PC-3 (cell line): ENCODE measurements around the gene NRL. TPM values are rescaled to one million over a fixed set of nuclear protein-coding genes. Genes with fewer than 3 reads are reported as not detected.
A peak's percentile ranks its signal among the peaks of the same experiment; 100 is the strongest.

Source experiments
- ATAC-seq: fragments of 200-7000 bp; cut with Tn5 transposase; 2 replicates; pipeline ENCODE4 v1.9.1; 2020; ENCODE audit warnings: mild to moderate bottlenecking, moderate library complexity
- BruUV-seq: library from RNA; stranded (reverse); fragments of 400-500 nt; replicated peaks from 2 replicates; lab custom pipeline; 2021; lab: Mats Ljungman, UMichigan
- CTCF ChIA-PET: fragments of 300-600 bp; sonication (Branson Sonifier 250); formaldehyde crosslinking; loops from one replicate; lab custom pipeline; 2022; ENCODE audit warnings: antibody characterized with exemption; lab: Charles Lee
- POLR2A ChIA-PET: fragments of 300-600 bp; sonication (Branson Sonifier 250); formaldehyde crosslinking; loops from one replicate; lab custom pipeline; 2022; ENCODE audit warnings: antibody characterized with exemption; ENCODE audit not compliant: unreplicated experiment; lab: Charles Lee
- DNase-seq: peaks from one replicate; pipeline ENCODE4 v3.0.0-alpha.2; 2015
- H2AFZ ChIP-seq: fragments of 300-600 bp; sonication (generic); 2 replicates; pipeline ENCODE4 v1.6.0; 2016; ENCODE audit warnings: antibody characterized with exemption, low read length
- H3F3A ChIP-seq: fragments of 300-600 bp; sonication (generic); one replicate; pipeline ENCODE4 v1.6.0; 2017; ENCODE audit warnings: antibody characterized with exemption, low read length, control low read depth, mild to moderate bottlenecking; ENCODE audit not compliant: unreplicated experiment
- H3K27ac ChIP-seq: fragments of 300-600 bp; sonication (generic); 2 replicates; pipeline ENCODE4 v1.5.1; 2016; ENCODE audit warnings: mild to moderate bottlenecking, low read length
- H3K27me3 ChIP-seq: fragments of 300-600 bp; sonication (generic); 2 replicates; pipeline ENCODE4 v1.6.1; 2016; ENCODE audit warnings: low read length, mixed read lengths
- H3K36me3 ChIP-seq: fragments of 300-600 bp; sonication (generic); 2 replicates; pipeline ENCODE4 v1.6.1; 2016; ENCODE audit warnings: low read depth, mixed run types, low read length, mixed read lengths
- H3K4me1 ChIP-seq: fragments of 300-600 bp; sonication (generic); 2 replicates; pipeline ENCODE4 v1.5.1; 2016; ENCODE audit warnings: low read length; ENCODE audit not compliant: insufficient read depth
- H3K4me2 ChIP-seq: fragments of 300-600 bp; sonication (generic); 2 replicates; pipeline ENCODE4 v1.6.0; 2016; ENCODE audit warnings: low read length
- H3K4me3 ChIP-seq: fragments of 300-600 bp; sonication (generic); 2 replicates; pipeline ENCODE4 v1.5.1; 2016; ENCODE audit warnings: mild to moderate bottlenecking, low read length, mixed read lengths
- H3K79me2 ChIP-seq: fragments of 300-600 bp; sonication (generic); 2 replicates; pipeline ENCODE4 v1.6.1; 2017; ENCODE audit warnings: low read length, mixed read lengths
- H3K9ac ChIP-seq: fragments of 300-600 bp; sonication (generic); 2 replicates; pipeline ENCODE4 v1.6.0; 2016; ENCODE audit warnings: mild to moderate bottlenecking, low read length
- H3K9me2 ChIP-seq: fragments of 300-600 bp; sonication (generic); replicated peaks from 2 replicates; pipeline ENCODE4 v1.6.1; 2016; ENCODE audit warnings: mixed run types, low read length, mixed read lengths
- H3K9me3 ChIP-seq: fragments of 300-600 bp; sonication (generic); 2 replicates; pipeline ENCODE4 v1.6.1; 2016; ENCODE audit warnings: low read length, mixed read lengths
- H4K20me1 ChIP-seq: fragments of 300-600 bp; sonication (generic); 2 replicates; pipeline ENCODE4 v1.6.1; 2016; ENCODE audit warnings: low read length, mixed read lengths
- EZH2 ChIP-seq: fragments of 300-600 bp; sonication (generic); IDR thresholded peaks from one replicate; pipeline ENCODE4 v1.6.1; 2017; ENCODE audit warnings: antibody characterized with exemption, mild to moderate bottlenecking, low read length; ENCODE audit not compliant: unreplicated experiment
- EZH2phosphoT487 ChIP-seq: fragments of 300-600 bp; sonication (generic); IDR thresholded peaks from 2 replicates; pipeline ENCODE4 v1.6.1; 2018; ENCODE audit warnings: mild to moderate bottlenecking, antibody characterized with exemption, low read length, borderline replicate concordance
- intact Hi-C: fragments of 100-400 bp; cut with micrococcal nuclease; formaldehyde crosslinking; loops from 2 replicates; pipeline ENCODE4 v1.9.0; 2023
- total RNA-seq: library from RNA; depleted of rRNA; stranded (reverse); fragments of >200 nt; gene quantifications from 2 replicates; pipeline ENCODE4 v1.2.3, GENCODE V29; 2014
- TF ChIP-seq, protein P1 (sequence below): fragments of 300-600 bp; sonication (generic); conservative IDR thresholded peaks from 2 replicates; pipeline ENCODE4 v1.5.1; 2017; ENCODE audit warnings: antibody characterized with exemption, low read depth, mild to moderate bottlenecking, low read length

The NRL gene
- total RNA-seq, 1 experiment from 2014 or later = 1.5 TPM

DNA sequence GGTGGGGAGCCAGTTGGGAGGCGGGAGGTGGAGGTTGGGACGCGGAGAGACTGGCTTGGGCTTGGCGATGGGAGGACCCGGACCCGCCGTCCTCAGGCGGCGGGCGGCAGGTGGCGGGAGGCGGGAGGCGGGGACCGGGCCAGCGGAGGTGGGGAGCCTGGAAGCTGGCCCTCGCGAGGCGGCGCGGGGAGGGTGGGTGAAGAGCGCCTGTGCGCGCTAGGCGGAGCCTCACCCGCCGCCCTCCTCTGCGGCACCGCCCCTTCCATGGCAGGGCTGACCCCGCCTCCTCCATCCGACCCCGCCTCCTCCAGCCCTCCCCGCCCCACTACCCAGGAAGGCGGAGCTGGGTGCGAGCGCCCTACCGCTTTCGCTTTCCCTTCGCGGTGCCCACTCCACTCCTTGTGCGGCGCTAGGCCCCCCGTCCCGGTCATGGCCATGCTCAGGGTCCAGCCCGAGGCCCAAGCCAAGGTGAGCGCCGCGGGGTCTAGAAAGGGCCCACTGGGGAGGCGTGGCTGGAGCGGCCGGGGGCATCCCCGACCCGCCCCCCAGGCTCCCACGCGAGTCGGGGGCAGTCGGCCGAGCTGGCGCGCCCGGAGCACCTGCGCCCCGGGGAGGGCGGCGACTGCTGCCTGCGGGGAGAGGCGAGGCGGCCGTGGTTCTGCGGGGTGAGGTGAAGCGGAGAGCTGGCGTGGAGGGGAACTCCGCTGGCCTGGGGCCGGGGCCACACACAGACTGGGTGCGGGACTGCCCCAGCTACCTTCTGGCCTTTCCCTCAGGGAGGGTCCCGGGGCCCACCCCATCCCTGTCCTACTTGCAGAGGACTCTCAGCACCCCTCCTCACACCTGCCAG, 21.3 kb upstream of the NRL start, which contains the start of gene PSME1:
PSME1 (plus strand) TSS at position 361 of the 850 bp plus-strand sequence; CDS start at position 430, 69 bp downstream.
- no peaks in the 10 kb centered on the region for H4K20me1 ChIP-seq
- TF ChIP-seq, protein P1, sequence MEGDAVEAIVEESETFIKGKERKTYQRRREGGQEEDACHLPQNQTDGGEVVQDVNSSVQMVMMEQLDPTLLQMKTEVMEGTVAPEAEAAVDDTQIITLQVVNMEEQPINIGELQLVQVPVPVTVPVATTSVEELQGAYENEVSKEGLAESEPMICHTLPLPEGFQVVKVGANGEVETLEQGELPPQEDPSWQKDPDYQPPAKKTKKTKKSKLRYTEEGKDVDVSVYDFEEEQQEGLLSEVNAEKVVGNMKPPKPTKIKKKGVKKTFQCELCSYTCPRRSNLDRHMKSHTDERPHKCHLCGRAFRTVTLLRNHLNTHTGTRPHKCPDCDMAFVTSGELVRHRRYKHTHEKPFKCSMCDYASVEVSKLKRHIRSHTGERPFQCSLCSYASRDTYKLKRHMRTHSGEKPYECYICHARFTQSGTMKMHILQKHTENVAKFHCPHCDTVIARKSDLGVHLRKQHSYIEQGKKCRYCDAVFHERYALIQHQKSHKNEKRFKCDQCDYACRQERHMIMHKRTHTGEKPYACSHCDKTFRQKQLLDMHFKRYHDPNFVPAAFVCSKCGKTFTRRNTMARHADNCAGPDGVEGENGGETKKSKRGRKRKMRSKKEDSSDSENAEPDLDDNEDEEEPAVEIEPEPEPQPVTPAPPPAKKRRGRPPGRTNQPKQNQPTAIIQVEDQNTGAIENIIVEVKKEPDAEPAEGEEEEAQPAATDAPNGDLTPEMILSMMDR = no peak
- H3K4me2 ChIP-seq = peak within 1 kb of the TSS; percentile 93
- H3K4me3 ChIP-seq = peak within 1 kb of the TSS; percentile 95
- BruUV-seq = no TSS peak
- no peak within 1 kb of the TSS for H3K27ac ChIP-seq
- no peaks in the 10 kb centered on the region for H3F3A ChIP-seq
- H3K9me2 ChIP-seq = no peaks in the 10 kb centered on the region
- H3K9me3 ChIP-seq = no peaks in the 10 kb centered on the region
- CTCF ChIA-PET = interaction anchor here (0.6 to 1.2 kb wide), 4 partner anchors 22 to 196 kb away, joined by 4 to 8 read pairs (median 5); partner anchors contain the start of genes DCAF11, IRF9 and NRL
- peak within 1 kb of the TSS; percentile 80 for H3K9ac ChIP-seq
- H3K79me2 ChIP-seq = peaks cover 37% of the 10 kb centered on the region
- peak; percentile 90 for DNase-seq
- intact Hi-C loops = loop anchor here (1.0 kb wide), 1 partner anchor 21 kb away; no protein-coding TSS in a partner anchor
- peaks cover 17% of the 10 kb centered on the region; the same call in 1 of the 2 replicates for H3K36me3 ChIP-seq
- POLR2A ChIA-PET = interaction anchor here (0.5 to 2.0 kb wide), 4 partner anchors 11 to 1082 kb away, joined by 4 to 14 read pairs (median 9); partner anchors contain the start of genes DCAF11, NRL and RNF31
- H2AFZ ChIP-seq = peak within 1 kb of the TSS; percentile 93
- peaks cover 23% of the 10 kb centered on the region for H3K4me1 ChIP-seq
- ATAC-seq = peak; percentile 86
- H3K27me3 ChIP-seq = no peaks in the 10 kb centered on the region

DNA sequence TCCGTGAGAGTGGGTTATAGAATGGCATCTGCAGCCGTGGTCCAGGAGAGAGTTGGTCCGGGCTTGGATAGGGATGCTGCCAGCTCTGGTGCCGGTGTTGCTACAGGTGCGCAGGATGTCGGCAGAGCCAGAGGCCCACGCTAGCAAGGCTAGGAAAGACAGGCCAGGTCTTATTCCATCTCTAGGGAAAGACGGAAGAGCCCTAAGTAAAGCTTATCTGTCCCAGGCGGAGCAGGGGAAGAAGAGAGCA, 20.8 kb upstream of the NRL start:
- TF ChIP-seq EZH2 (no peak), EZH2phosphoT487 (no peak)
- TF ChIP-seq, protein P1 = no peak
- Histone ChIP-seq H3K27ac (no peak overlapping the region), H3K4me1 (peaks cover 23% of the 10 kb centered on the region), H3K9me3 (no peaks in the 10 kb centered on the region), H3F3A (no peaks in the 10 kb centered on the region), H3K79me2 (peaks cover 31% of the 10 kb centered on the region), H2AFZ (peak overlapping the region; percentile 93), H3K4me2 (peak overlapping the region; percentile 93), H4K20me1 (no peaks in the 10 kb centered on the region), H3K9ac (peak overlapping the region; percentile 27; the same call in 1 of the 2 replicates), H3K27me3 (no peaks in the 10 kb centered on the region), H3K4me3 (peak overlapping the region; percentile 95), H3K36me3 (peaks cover 17% of the 10 kb centered on the region; the same call in 1 of the 2 replicates), H3K9me2 (no peaks in the 10 kb centered on the region)
- ChIA-PET CTCF (interaction anchor here (1.0 to 1.2 kb wide), 2 partner anchors 21 to 27 kb away, joined by 4 to 6 read pairs; partner anchors contain the start of genes DCAF11 and NRL), POLR2A (interaction anchor here (1.4 to 2.0 kb wide), 2 partner anchors 11 to 21 kb away, joined by 14 read pairs; partner anchors contain the start of genes DCAF11, NRL and RNF31)
- no peak for DNase-seq
- intact Hi-C loops = no loop called here
- BruUV-seq = no TSS peak
- no peak; the same call in 1 of the 2 replicates for ATAC-seq
